ENCODE data around the gene BMPER.

BMPER gene

GRCh38 chr7:34016876-34017275 lies 111.5 kb downstream of the BMPER start:
- TF ChIP-seq, protein P1, sequence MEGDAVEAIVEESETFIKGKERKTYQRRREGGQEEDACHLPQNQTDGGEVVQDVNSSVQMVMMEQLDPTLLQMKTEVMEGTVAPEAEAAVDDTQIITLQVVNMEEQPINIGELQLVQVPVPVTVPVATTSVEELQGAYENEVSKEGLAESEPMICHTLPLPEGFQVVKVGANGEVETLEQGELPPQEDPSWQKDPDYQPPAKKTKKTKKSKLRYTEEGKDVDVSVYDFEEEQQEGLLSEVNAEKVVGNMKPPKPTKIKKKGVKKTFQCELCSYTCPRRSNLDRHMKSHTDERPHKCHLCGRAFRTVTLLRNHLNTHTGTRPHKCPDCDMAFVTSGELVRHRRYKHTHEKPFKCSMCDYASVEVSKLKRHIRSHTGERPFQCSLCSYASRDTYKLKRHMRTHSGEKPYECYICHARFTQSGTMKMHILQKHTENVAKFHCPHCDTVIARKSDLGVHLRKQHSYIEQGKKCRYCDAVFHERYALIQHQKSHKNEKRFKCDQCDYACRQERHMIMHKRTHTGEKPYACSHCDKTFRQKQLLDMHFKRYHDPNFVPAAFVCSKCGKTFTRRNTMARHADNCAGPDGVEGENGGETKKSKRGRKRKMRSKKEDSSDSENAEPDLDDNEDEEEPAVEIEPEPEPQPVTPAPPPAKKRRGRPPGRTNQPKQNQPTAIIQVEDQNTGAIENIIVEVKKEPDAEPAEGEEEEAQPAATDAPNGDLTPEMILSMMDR (IDR thresholded peaks at IDR 0.05), result no peak

DNA sequence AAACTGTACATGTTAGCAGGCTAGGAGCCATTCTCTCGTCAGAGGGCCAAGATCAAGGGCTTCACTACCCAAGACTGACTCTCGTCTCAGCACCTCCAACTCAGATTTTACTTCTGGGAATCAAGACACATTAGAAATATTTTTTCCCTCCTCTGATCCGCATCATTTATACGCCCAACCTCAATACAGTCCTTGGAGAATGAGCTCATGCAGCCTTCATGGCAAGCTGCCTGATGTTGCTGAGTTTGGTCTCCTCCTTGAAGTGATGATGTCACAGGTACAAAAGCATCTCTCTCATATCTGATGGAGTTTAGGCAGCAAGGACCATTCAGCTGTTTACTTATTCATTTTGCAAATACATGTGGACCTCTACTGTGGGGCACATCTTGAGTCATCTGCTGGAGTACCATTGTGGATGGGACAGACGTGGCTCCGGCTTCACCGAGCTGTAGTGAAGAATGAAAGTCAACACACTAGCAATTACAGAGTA lies 114.0 kb downstream of the BMPER start:
- TF ChIP-seq, protein P1 (IDR thresholded peaks at IDR 0.05), result no peak

GRCh38 chr7:34022626-34023025 lies 117.3 kb downstream of the BMPER start:
- TF ChIP-seq, protein P1 (IDR thresholded peaks at IDR 0.05), result no peak

- TF ChIP-seq, protein P1 (IDR thresholded peaks at IDR 0.05), result no peak
Observed at GRCh38 chr7:34025600-34025999, 120.3 kb downstream of the BMPER start.

- TF ChIP-seq, protein P1 (IDR thresholded peaks at IDR 0.05), result no peak
Observed at GRCh38 chr7:34026481-34027190, 121.3 kb downstream of the BMPER start.

DNA sequence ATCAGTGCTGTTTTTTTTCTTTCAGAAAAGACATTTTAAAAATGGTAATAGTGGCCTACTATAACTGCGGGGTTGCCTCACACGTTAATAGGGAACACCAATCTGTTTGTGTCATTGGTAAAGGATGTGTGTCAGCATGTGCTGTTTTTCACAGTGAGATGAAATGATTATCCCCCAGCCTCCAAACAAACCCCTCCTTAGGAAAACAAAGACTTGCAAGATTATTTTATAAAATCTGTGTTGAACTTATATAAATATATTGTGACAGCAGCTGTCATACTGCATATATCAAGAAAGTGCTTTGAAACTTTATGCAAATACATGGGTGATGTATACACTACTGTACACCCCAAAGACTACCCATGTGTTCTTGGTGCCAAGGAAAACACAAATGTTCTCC lies 125.8 kb downstream of the BMPER start:
- TF ChIP-seq, protein P1 (IDR thresholded peaks at IDR 0.05), result no peak

GRCh38 chr7:34034728-34035127 lies 129.4 kb downstream of the BMPER start:
- TF ChIP-seq, protein P1 (IDR thresholded peaks at IDR 0.05), result no peak

Measured in LNCAP (cell line).